Endodermal cell (in vitro differentiated cells): ENCODE results near the gene ALX4. TPM values are rescaled to one million over a fixed set of nuclear protein-coding genes. Genes with fewer than 3 reads are reported as not detected.

Experiments
- DNase-seq: peaks from one replicate; pipeline ENCODE4 v3.0.0-alpha.2; 2017
- H3K27ac ChIP-seq: 2 replicates; pipeline ENCODE4 v1.5.1; 2013; ENCODE audit warnings: mild to moderate bottlenecking, low read depth, low read length, moderate library complexity
- H3K27me3 ChIP-seq: 2 replicates; pipeline ENCODE4 v1.6.1; 2013; ENCODE audit warnings: mild to moderate bottlenecking, low read length, moderate library complexity; ENCODE audit not compliant: insufficient read depth, control insufficient read depth, poor library complexity, severe bottlenecking
- H3K36me3 ChIP-seq: 2 replicates; pipeline ENCODE4 v1.7.0; 2013; ENCODE audit warnings: mild to moderate bottlenecking, low read length, moderate library complexity; ENCODE audit not compliant: control insufficient read depth, insufficient read depth
- H3K4me1 ChIP-seq: one replicate; pipeline ENCODE4 v1.7.0; 2013; ENCODE audit warnings: low read length; ENCODE audit not compliant: control insufficient read depth, insufficient read depth
- H3K4me3 ChIP-seq: 2 replicates; pipeline ENCODE4 v1.5.1; 2013; ENCODE audit warnings: mild to moderate bottlenecking, low read length, moderate library complexity
- H3K9ac ChIP-seq: 2 replicates; pipeline ENCODE4 v1.6.1; 2013; ENCODE audit warnings: mild to moderate bottlenecking, low read length, moderate library complexity; ENCODE audit not compliant: poor library complexity, severe bottlenecking; ENCODE audit errors: extremely low read depth
- H3K9me3 ChIP-seq: 2 replicates; pipeline ENCODE4 v1.6.1; 2013; ENCODE audit warnings: mild to moderate bottlenecking, low read length, moderate library complexity; ENCODE audit not compliant: control insufficient read depth
- H3K27ac Mint-ChIP-seq: 2 replicates; pipeline ENCODE4 v1.8.0; 2020; ENCODE audit warnings: mixed read lengths
- H3K27me3 Mint-ChIP-seq: 2 replicates; pipeline ENCODE4 v1.8.0; 2021; ENCODE audit warnings: mild to moderate bottlenecking, mixed read lengths; ENCODE audit not compliant: insufficient read depth
- H3K36me3 Mint-ChIP-seq: 2 replicates; pipeline ENCODE4 v1.8.0; 2020; ENCODE audit warnings: low read depth, mixed read lengths
- H3K4me1 Mint-ChIP-seq: 2 replicates; pipeline ENCODE4 v1.8.0; 2020; ENCODE audit warnings: mixed read lengths
- H3K4me3 Mint-ChIP-seq: 2 replicates; pipeline ENCODE4 v1.8.0; 2020; ENCODE audit warnings: mild to moderate bottlenecking, moderate library complexity, mixed read lengths
- H3K9me3 Mint-ChIP-seq: 2 replicates; pipeline ENCODE4 v1.8.0; 2020; ENCODE audit warnings: mild to moderate bottlenecking, mixed read lengths
- WGBS, 2 experiments: methylation state at CpG; one replicate each; pipeline versions ENCODE4 v1.1.5 to v1.1.7; 2013; ENCODE audit warnings: missing lambda C conversion rate in 2 of 2, mixed read lengths in 1 of 2; ENCODE audit not compliant: insufficient coverage in 1 of 2, insufficient read length in 1 of 2; 5-methylcytosine and 5-hydroxymethylcytosine counted together
- total RNA-seq, 2 donors: library from RNA; stranded (reverse); fragmentation: NEBNext Ultra II Directional in 1 of 2; extraction: Animal tissue kit (Norgen Biotek cat#: 25700) in 1 of 2; gene quantifications; 2 replicates in 1 of 2; 3 replicates in 1 of 2; pipeline ENCODE4 v1.2.1, GENCODE V29; 2021
- TF ChIP-seq, protein P1 (sequence below): fragments of 200-600 bp; sonication (generic); conservative IDR thresholded peaks from 2 replicates; pipeline ENCODE4 v1.5.0; 2021; ENCODE audit warnings: antibody characterized with exemption, mild to moderate bottlenecking

The ALX4 gene
- total RNA-seq, 2 donors from 2014 or later, result not detected

DNA sequence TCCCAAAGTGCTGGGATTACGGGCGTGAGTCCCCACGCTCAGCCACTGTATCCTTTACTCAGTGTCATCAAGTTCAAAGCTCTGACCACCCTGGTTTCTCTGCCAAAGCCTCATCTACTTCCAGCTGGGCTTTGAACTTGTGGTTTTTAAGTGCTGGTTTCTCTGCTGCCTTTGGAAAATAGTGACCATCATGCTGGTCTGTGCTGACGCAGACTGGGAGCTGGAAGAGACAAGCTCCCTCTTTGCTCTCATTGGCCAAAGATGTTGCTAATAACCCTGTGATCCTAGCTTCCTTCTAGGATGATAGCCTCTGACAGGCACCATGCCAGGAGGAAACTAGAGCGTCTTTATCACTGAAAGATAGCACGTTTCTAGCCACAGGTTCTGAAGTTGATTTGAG is 62.4 kb downstream of the ALX4 start:
- H3K4me1 ChIP-seq, result peaks cover 23% of the 10 kb centered on the region
- TF ChIP-seq, protein P1, sequence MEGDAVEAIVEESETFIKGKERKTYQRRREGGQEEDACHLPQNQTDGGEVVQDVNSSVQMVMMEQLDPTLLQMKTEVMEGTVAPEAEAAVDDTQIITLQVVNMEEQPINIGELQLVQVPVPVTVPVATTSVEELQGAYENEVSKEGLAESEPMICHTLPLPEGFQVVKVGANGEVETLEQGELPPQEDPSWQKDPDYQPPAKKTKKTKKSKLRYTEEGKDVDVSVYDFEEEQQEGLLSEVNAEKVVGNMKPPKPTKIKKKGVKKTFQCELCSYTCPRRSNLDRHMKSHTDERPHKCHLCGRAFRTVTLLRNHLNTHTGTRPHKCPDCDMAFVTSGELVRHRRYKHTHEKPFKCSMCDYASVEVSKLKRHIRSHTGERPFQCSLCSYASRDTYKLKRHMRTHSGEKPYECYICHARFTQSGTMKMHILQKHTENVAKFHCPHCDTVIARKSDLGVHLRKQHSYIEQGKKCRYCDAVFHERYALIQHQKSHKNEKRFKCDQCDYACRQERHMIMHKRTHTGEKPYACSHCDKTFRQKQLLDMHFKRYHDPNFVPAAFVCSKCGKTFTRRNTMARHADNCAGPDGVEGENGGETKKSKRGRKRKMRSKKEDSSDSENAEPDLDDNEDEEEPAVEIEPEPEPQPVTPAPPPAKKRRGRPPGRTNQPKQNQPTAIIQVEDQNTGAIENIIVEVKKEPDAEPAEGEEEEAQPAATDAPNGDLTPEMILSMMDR, result no peak
- DNase-seq, result no peak
- no peaks in the 10 kb centered on the region for H3K27me3 ChIP-seq
- Mint-ChIP-seq H3K4me1 (peaks cover 24% of the 10 kb centered on the region), H3K27me3 (no peaks in the 10 kb centered on the region), H3K9me3 (peaks cover 9% of the 10 kb centered on the region), H3K4me3 (no peak overlapping the region), H3K36me3 (peaks cover 14% of the 10 kb centered on the region), H3K27ac (no peak overlapping the region)
- peaks cover 13% of the 10 kb centered on the region for H3K9me3 ChIP-seq
- H3K9ac ChIP-seq, result no peak overlapping the region
- H3K4me3 ChIP-seq, result no peak overlapping the region
- H3K27ac ChIP-seq, result no peak overlapping the region
- H3K36me3 ChIP-seq, result peaks cover 7% of the 10 kb centered on the region
- 71 to 78% methylated on average over 6 of the region's 6 CpGs for WGBS, 2 experiments

DNA sequence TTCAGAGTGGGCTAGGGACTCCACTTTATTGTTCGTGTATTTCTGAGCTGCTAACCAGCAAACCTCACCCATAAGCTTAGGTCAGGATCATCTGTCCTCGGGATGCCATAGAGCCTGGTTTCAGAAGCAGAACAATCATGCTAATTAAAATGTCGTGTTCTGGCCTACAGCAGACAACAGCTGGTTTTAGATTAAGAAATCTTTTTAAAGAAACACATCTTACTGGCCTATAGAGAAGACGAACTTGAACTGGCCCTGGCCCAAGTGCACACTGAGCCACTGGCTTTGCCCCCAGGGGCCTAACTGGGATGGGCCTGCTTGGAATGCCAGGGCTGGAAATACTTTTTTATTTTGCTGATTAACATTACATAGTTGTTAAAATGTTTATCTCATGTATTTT is 63.2 kb downstream of the ALX4 start:
- Mint-ChIP-seq H3K27me3 (no peaks in the 10 kb centered on the region), H3K4me3 (no peak overlapping the region), H3K4me1 (peaks cover 32% of the 10 kb centered on the region), H3K9me3 (peaks cover 1% of the 10 kb centered on the region), H3K27ac (no peak overlapping the region), H3K36me3 (peaks cover 10% of the 10 kb centered on the region)
- no peak overlapping the region for H3K27ac ChIP-seq
- no peaks in the 10 kb centered on the region for H3K27me3 ChIP-seq
- H3K9ac ChIP-seq, result no peak overlapping the region
- no peak for DNase-seq
- no peak overlapping the region for H3K4me3 ChIP-seq
- TF ChIP-seq, protein P1, result no peak
- H3K9me3 ChIP-seq, result peaks cover 5% of the 10 kb centered on the region
- WGBS, 2 experiments, result 87 to 93% methylated on average over 3 to 4 of the region's 4 CpGs
- peaks cover 7% of the 10 kb centered on the region for H3K36me3 ChIP-seq
- peaks cover 31% of the 10 kb centered on the region for H3K4me1 ChIP-seq

DNA sequence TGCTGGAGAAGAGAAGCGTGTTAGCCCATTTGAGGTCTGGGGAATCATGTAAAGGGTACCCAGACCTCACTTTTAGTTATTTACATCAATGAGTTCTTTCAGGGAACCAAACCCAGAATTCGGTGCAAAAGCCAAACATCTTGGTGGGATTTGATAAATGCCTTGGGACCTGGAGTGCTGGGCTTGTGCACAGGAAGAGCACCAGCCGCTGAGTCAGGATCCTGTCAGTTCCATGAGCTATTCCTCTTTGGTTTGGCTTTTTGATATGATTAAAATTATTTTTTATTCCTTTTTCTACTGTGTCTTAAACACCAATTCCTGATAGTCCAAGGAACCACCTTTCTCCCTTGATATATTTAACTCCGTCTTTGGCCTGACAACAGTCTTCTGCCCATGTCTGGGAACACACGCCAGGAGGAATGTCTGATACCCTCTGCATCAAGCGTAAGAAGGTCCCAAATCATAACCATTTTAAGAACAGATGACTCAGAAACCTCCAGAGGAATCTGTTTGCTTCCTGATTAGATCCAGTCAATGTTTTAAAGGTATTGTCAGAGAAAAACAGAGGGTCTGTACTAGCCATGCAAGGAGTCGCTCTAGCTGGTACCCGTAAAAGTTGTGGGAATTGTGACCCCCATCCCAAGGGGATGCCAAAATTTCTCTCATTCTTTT is 65.2 kb downstream of the ALX4 start:
- H3K27me3 Mint-ChIP-seq, result no peaks in the 10 kb centered on the region
- H3K27ac ChIP-seq, result no peak overlapping the region
- peaks cover 12% of the 10 kb centered on the region for H3K36me3 Mint-ChIP-seq
- WGBS, 2 experiments, result 94 to 100% methylated on average over 4 to 8 of the region's 8 CpGs
- H3K36me3 ChIP-seq, result peaks cover 7% of the 10 kb centered on the region
- H3K9me3 Mint-ChIP-seq, result no peaks in the 10 kb centered on the region
- H3K4me1 ChIP-seq, result peaks cover 31% of the 10 kb centered on the region
- H3K9me3 ChIP-seq, result no peaks in the 10 kb centered on the region
- H3K27ac Mint-ChIP-seq, result peak overlapping the region; percentile 93
- no peak for DNase-seq
- H3K9ac ChIP-seq, result no peak overlapping the region
- H3K4me3 ChIP-seq, result peak overlapping the region; percentile 68
- H3K4me3 Mint-ChIP-seq, result peak overlapping the region; percentile 36
- TF ChIP-seq, protein P1, result no peak
- H3K27me3 ChIP-seq, result no peaks in the 10 kb centered on the region
- peaks cover 34% of the 10 kb centered on the region for H3K4me1 Mint-ChIP-seq
